AG04449 (cell line): ENCODE data around the gene DGCR2.
"Not testable (repeated sequence)": the region's sequence is repeated elsewhere in the genome, so short reads cannot be mapped to it uniquely, and the experiment has no call there.

Experiments used
- CTCF ChIA-PET: fragments of 350-600 bp; formaldehyde crosslinking; extraction: SDS; loops from one replicate; lab custom pipeline; 2021; ENCODE audit warnings: antibody characterized with exemption; lab: Yijun Ruan, JAX
- POLR2A ChIA-PET: fragments of 400-600, 350-600 bp; formaldehyde crosslinking; extraction: SDS; loops from one replicate; lab custom pipeline; 2020; ENCODE audit warnings: antibody characterized with exemption, inconsistent platforms; lab: Yijun Ruan, JAX
- DNase-seq: peaks from one replicate; pipeline ENCODE4 v3.0.0-alpha.2; 2010; ENCODE audit warnings: low read depth, low spot score
- H3K4me3 ChIP-seq: 2 replicates; pipeline ENCODE4 v1.5.1; 2011; ENCODE audit warnings: low read depth, mild to moderate bottlenecking, control low read depth, low read length
- CTCF ChIP-seq: IDR thresholded peaks from one replicate; pipeline ENCODE4 v1.5.1; 2011; ENCODE audit warnings: mild to moderate bottlenecking, moderate library complexity, low read length, control low read depth, inconsistent platforms; ENCODE audit not compliant: insufficient read depth; ENCODE audit errors: missing control alignments

Gene DGCR2

DNA sequence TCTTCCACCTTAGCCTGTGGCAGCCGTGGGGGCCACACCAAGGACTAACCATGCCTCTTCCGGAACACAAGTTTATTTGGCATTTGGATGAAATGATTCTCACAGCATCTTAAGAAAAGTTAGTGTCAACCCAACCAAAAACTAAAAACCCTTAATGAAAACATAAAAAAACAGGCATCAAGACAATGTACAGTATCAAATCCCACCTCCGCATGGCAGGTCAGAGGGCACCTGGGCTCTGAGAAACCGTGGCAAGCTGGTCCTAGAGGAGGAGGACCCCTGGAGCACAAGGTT, 86.0 kb downstream of the DGCR2 start:
- POLR2A ChIA-PET: no interaction called here
- no peak overlapping the region for H3K4me3 ChIP-seq
- no peak for DNase-seq
- no peak for TF ChIP-seq CTCF
- CTCF ChIA-PET: interaction anchor here (1.4 kb wide), 1 partner anchor 14 kb away, joined by 6 read pairs; no protein-coding TSS in a partner anchor

GRCh38 chr22:19035474-19036228, 86.6 kb downstream of the DGCR2 start:
- POLR2A ChIA-PET: no interaction called here
- DNase-seq: no peak
- TF ChIP-seq CTCF: no peak

DNA sequence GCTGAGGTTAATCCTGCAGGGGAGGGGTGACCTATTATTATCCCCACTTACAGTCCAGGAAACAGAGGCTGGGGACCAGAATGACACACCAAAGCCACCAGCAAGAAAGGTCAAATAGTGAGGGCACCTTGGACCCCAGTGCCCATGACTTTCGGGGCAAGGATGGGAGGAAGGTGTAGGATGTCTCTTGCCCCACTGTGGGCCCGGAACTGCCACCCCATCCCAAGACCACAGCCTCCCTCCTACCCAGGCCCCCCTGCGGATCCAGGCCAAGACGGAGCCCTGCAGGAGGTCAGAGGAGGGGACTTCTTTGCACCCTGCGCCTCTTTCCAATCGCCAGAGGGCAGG, 87.1 kb downstream of the DGCR2 start:
- DNase-seq, CTCF ChIA-PET, POLR2A ChIA-PET, H3K4me3 ChIP-seq: not testable (repeated sequence)

More at GRCh38 chr22:19035474-19036228, 86.6 kb downstream of the DGCR2 start:
- CTCF ChIA-PET: interaction anchor here (1.4 kb wide), 1 partner anchor 14 kb away, joined by 6 read pairs; no protein-coding TSS in a partner anchor
- no peak overlapping the region for H3K4me3 ChIP-seq

DNA sequence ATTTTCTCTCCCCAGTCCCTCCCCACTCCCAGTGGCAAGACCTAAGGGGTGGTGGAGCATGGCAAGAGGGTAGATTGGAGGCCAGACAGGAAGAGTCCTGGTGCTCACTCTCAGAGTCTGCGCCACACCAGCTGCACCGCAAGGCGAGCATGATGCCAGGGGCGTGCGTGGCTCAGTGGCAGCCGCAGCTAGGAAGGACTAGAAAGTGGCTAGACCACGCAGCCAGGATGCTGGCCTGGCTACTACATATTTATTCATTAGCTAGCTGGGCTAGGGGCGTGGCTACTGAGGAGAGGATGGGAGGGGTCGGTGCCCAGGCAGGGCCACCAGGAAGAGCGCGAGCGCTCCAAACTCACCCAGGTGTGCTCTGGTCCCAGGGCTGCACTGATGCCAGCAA, 87.5 kb downstream of the DGCR2 start:
- CTCF ChIA-PET, H3K4me3 ChIP-seq, DNase-seq: not testable (repeated sequence)
- POLR2A ChIA-PET: interaction anchor here (0.6 kb wide), 1 partner anchor 15 kb away, joined by 3 read pairs; no protein-coding TSS in a partner anchor

DNA sequence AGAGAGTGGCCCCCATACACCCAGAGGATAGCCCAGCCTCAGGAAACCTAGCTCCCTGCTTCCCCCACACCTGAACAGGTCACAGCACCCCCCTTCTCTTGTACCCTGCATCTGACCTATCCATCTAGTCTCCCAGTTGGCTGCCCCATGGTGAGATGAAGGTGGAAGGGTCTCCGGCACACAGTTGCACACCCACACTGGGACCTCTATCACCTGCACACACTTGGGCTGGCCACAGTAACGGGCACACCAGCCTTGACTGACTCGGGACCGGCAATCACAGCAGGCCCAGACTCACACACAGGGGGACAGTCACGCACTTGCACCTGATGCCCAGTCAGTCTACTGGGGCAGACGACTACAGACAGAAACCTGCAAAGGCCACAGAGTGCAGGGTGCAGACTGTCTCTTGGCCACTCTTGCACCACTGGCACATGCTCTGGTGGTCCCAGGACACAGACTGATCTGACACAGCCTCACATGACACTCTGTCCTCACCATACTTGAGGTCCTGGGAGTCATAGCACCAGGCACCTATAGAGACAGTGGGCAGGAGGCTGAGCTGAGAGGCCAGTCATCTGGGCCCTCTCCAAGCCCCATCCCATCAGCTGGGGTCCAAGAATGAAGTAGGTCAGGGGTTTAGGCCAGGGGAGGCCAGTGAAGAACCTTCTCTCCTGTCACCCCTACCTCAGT, 88.0 kb downstream of the DGCR2 start:
- POLR2A ChIA-PET: interaction anchor here (0.6 kb wide), 1 partner anchor 16 kb away, joined by 3 read pairs; no protein-coding TSS in a partner anchor
- H3K4me3 ChIP-seq, CTCF ChIA-PET, DNase-seq: not testable (repeated sequence)

DNA sequence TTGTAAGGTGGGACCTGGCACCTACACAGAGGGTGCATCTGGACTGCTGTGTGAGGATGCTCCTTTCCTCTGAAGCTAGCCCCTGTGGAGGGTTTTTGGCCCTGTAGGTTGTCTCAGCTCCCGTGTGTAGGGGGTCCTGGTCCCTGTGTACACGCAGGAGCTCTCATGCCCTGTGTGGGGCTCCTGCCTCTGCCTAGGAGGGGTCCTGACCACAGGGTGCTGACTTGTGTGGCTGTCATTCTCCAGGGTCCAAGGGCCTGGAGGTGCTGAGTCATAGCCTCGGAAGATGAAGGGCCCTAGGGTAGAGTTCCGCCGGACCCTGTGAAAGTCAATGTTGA, 88.7 kb downstream of the DGCR2 start:
- CTCF ChIA-PET, POLR2A ChIA-PET, H3K4me3 ChIP-seq, DNase-seq: not testable (repeated sequence)

GRCh38 chr22:19032898-19033567, 89.2 kb downstream of the DGCR2 start:
- H3K4me3 ChIP-seq, DNase-seq, CTCF ChIA-PET, POLR2A ChIA-PET: not testable (repeated sequence)

GRCh38 chr22:19032156-19032785, 89.9 kb downstream of the DGCR2 start:
- DNase-seq, H3K4me3 ChIP-seq, CTCF ChIA-PET, POLR2A ChIA-PET: not testable (repeated sequence)

DNA sequence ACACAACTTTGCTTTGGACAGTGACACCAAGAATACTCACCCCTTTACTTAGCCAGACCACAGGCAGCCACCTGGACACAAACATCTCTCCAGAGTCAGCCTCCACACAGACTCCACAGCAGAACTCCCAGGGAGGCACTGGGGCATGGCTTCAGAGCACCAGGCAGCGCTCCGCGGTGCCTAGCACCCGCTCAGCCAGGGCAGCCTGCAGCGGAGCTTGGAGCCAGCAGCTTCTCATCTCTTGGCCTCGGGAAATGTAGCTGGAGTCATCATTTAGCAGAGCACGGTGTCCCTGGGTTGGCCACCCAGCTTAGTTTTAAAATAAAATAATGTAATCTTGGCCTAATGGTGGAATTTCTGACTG, 91.3 kb downstream of the DGCR2 start:
- H3K4me3 ChIP-seq, CTCF ChIA-PET, DNase-seq, POLR2A ChIA-PET: not testable (repeated sequence)

- CTCF ChIA-PET, DNase-seq, POLR2A ChIA-PET, H3K4me3 ChIP-seq: not testable (repeated sequence)
These were observed 91.9 kb downstream of the DGCR2 start for GRCh38 chr22:19030226-19030888.

DNA sequence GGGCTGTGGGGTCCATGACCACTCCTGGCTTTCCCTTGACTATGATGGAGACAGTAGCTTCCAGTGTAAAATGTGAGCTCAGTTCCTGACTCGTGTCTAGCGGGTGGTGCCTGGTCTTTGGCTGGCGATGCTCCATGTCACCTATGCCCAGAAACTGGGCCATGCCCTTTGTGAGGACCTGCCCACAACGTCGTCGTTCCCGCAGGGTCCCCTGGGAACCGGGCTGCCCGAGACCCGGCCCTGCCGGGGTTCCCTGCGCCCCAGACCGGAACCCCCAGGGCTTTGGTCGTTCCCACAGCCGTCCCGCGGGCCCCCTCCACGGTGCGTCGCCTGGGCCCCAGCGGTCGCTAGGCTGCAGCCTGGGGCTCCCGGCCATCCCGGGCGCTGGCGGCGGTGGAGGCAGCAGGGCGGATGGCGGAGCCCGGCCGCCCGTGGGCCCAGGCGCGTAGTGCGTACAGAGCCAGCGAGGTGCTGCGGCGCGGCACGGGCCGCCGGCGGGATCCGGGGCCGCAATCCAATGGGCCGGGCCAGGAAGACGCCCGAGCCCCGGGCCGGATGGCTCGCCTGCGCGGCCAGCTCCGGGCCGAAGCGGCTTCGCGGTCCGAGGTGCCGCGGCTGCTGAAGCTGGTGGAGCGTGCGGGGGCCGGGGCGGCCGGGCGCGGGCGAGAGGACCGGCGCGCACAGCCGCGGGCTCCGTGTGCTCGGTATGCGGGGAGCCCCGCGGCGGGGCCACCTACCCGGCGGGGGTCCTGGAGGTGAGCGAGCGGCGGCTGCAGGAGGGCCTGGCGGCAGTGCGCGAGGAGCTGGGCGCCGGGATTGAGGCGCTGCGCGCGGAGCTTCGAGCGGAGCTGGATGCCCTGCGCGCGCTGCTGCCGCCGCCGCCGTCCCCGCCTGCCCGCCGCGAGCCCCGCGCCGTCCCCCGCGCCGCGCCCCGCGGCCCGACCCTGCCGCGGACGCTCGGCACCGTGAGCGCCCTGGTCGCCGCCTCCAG, 92.8 kb downstream of the DGCR2 start:
- CTCF ChIA-PET, H3K4me3 ChIP-seq, POLR2A ChIA-PET, DNase-seq: not testable (repeated sequence)

DNA sequence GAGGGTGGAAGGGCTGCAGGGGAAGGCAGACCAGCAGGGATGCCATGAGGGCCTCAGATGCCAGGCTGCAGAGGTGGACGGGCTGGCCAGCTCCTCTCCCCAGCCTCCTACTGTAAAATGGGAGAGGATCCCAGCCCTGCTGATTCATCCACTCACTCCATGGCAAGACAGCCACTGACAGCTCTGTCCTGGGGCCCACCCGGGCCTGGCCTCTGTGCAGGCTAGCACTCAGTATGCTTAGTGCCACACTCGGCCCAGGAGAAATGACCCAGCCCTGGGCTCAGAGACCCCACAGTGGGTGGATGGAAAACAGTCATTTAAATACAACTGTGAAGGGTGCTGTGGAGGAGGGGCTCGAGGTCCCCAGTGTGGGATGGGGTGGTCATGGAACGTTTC, 94.2 kb downstream of the DGCR2 start:
- DNase-seq, POLR2A ChIA-PET, H3K4me3 ChIP-seq, CTCF ChIA-PET: not testable (repeated sequence)
